ENCODE measurements around the gene AFMID.

DNA sequence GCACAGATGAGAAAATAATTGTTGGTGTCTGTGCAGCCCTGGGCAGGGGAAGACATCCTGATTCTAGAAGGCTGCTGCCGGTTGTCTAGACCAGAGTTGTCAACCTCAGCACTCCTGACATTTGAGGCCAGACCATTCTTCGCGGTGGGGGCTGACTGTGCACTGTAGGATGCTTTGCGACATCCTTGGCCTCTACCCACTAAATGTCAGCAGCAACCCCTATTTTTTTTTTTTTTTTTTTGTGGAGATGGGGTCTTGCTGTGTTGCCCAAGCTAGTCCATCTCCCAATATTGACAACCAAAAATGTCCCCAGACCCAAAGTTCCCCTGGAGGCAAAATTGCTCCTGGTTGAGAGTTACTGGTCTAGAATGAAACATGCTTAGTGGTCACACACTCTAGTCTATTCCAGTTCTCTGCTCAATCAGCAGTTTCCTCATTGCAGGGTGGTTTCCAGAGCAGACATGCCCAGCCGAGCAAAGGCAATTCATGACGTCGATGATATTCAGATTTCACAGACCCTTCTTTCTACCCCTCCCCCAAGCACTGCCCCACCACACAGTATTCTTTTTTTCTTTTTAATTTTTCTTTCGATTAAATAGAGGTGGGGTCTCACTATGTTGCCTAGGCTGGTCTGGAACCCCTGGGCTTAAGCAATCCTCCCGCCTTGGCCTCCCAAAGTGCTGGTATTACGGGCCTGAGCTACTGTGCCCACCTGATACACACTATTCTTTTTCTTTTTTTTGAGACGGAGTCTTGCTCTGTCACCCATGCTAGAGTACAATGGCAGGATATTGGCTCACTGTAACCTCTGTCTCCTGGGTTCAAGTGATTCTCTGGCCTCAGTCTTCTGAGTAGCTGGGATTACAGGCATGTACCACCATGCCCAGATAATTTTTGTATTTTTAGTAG lies 32.0 kb upstream of the AFMID start:
- TF ChIP-seq, protein P1, sequence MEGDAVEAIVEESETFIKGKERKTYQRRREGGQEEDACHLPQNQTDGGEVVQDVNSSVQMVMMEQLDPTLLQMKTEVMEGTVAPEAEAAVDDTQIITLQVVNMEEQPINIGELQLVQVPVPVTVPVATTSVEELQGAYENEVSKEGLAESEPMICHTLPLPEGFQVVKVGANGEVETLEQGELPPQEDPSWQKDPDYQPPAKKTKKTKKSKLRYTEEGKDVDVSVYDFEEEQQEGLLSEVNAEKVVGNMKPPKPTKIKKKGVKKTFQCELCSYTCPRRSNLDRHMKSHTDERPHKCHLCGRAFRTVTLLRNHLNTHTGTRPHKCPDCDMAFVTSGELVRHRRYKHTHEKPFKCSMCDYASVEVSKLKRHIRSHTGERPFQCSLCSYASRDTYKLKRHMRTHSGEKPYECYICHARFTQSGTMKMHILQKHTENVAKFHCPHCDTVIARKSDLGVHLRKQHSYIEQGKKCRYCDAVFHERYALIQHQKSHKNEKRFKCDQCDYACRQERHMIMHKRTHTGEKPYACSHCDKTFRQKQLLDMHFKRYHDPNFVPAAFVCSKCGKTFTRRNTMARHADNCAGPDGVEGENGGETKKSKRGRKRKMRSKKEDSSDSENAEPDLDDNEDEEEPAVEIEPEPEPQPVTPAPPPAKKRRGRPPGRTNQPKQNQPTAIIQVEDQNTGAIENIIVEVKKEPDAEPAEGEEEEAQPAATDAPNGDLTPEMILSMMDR (IDR thresholded peaks at IDR 0.05), result no peak
- TF ChIP-seq ZNF263 (CRISPR knock-in tag; IDR thresholded peaks at IDR 0.05; ENCODE audit: low read depth), result no peak
- TF ChIP-seq, protein P2, sequence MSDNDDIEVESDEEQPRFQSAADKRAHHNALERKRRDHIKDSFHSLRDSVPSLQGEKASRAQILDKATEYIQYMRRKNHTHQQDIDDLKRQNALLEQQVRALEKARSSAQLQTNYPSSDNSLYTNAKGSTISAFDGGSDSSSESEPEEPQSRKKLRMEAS (CRISPR knock-in tag; IDR thresholded peaks at IDR 0.05), result no peak
